DND-41 (cell line): Measurements from ENCODE around the gene ABI3.

ENCODE experiments used
- CTCF ChIP-seq: IDR thresholded peaks from 2 replicates; pipeline ENCODE4 v1.5.1; 2012; ENCODE audit warnings: borderline replicate concordance, low read length, moderate library complexity, mild to moderate bottlenecking; ENCODE audit not compliant: poor library complexity, severe bottlenecking; ENCODE audit errors: extremely low read depth
- EZH2 ChIP-seq: IDR thresholded peaks from 3 replicates; pipeline ENCODE4 v1.6.1; 2012; ENCODE audit warnings: borderline replicate concordance, low read depth, mild to moderate bottlenecking, moderate library complexity, low read length, inconsistent platforms; ENCODE audit not compliant: severe bottlenecking

- no peak for TF ChIP-seq CTCF
- TF ChIP-seq EZH2: no peak
Observed at GRCh38 chr17:49223168-49223516, 12.6 kb downstream of the ABI3 start.
